Measurements from ENCODE around the gene LIPN. TPM values are rescaled to one million over a fixed set of nuclear protein-coding genes. Genes with fewer than 3 reads are reported as not detected.

The LIPN gene
- total RNA-seq, 3 donors from 2014 or later, result not detected

GRCh38 chr10:88819290-88819689 is 59.5 kb downstream of the LIPN start:
- H3K9me3 ChIP-seq, result no peaks in the 10 kb centered on the region
- TF ChIP-seq POLR2A (IDR thresholded peaks at IDR 0.05) (no peak), CTCF (IDR thresholded peaks at IDR 0.05) (no peak), POLR2AphosphoS5 (IDR thresholded peaks at IDR 0.05) (no peak)
- intact Hi-C loops (cut with DNase I; ENCODE audit: low total_unique reads), result no loop called here
- no peak for DNase-seq (ENCODE audit: low spot score in 2 of 2)
- no peak overlapping the region for H3K4me3 ChIP-seq
- H3K36me3 ChIP-seq, result no peaks in the 10 kb centered on the region
- H3K4me1 ChIP-seq, result no peaks in the 10 kb centered on the region
- no peaks in the 10 kb centered on the region for H3K27me3 ChIP-seq
- no peak overlapping the region for H3K27ac ChIP-seq

GRCh38 chr10:88820748-88821401 is 61.1 kb downstream of the LIPN start:
- TF ChIP-seq CTCF (IDR thresholded peaks at IDR 0.05) (no peak), POLR2AphosphoS5 (IDR thresholded peaks at IDR 0.05) (no peak), POLR2A (IDR thresholded peaks at IDR 0.05) (no peak)

GRCh38 chr10:88826388-88826787 is 66.6 kb downstream of the LIPN start:
- no peak for DNase-seq (ENCODE audit: low spot score in 2 of 2)
- no peaks in the 10 kb centered on the region for H3K9me3 ChIP-seq
- no peak overlapping the region for H3K4me3 ChIP-seq
- intact Hi-C loops (cut with DNase I; ENCODE audit: low total_unique reads), result no loop called here
- no peaks in the 10 kb centered on the region for H3K4me1 ChIP-seq
- no peak for TF ChIP-seq CTCF (IDR thresholded peaks at IDR 0.05)
- TF ChIP-seq POLR2A (IDR thresholded peaks at IDR 0.05), result no peak
- no peak for TF ChIP-seq POLR2AphosphoS5 (IDR thresholded peaks at IDR 0.05)
- H3K27ac ChIP-seq, result no peak overlapping the region
- H3K36me3 ChIP-seq, result no peaks in the 10 kb centered on the region
- H3K27me3 ChIP-seq, result no peaks in the 10 kb centered on the region

More at GRCh38 chr10:88820748-88821401, 61.1 kb downstream of the LIPN start:
- Histone ChIP-seq H3K4me3 (no peak overlapping the region), H3K9me3 (no peaks in the 10 kb centered on the region), H3K4me1 (no peaks in the 10 kb centered on the region), H3K36me3 (no peaks in the 10 kb centered on the region), H3K27ac (no peak overlapping the region), H3K27me3 (no peaks in the 10 kb centered on the region)
- no peak for DNase-seq (ENCODE audit: low spot score in 2 of 2)
- intact Hi-C loops (cut with DNase I; ENCODE audit: low total_unique reads), result no loop called here

- Histone ChIP-seq H3K4me3 (no peak overlapping the region), H3K27me3 (no peaks in the 10 kb centered on the region), H3K27ac (no peak overlapping the region), H3K4me1 (no peaks in the 10 kb centered on the region), H3K9me3 (no peaks in the 10 kb centered on the region), H3K36me3 (no peaks in the 10 kb centered on the region)
- TF ChIP-seq POLR2A (IDR thresholded peaks at IDR 0.05), result no peak
- DNase-seq (ENCODE audit: low spot score in 2 of 2), result no peak
- intact Hi-C loops (cut with DNase I; ENCODE audit: low total_unique reads), result no loop called here
Measured at GRCh38 chr10:88827671-88828070, 67.9 kb downstream of the LIPN start.

- TF ChIP-seq POLR2AphosphoS5 (IDR thresholded peaks at IDR 0.05) (no peak), POLR2A (IDR thresholded peaks at IDR 0.05) (no peak), CTCF (IDR thresholded peaks at IDR 0.05) (no peak)
- Histone ChIP-seq H3K36me3 (no peaks in the 10 kb centered on the region), H3K27ac (no peak overlapping the region), H3K27me3 (no peaks in the 10 kb centered on the region), H3K4me3 (no peak overlapping the region), H3K9me3 (no peaks in the 10 kb centered on the region), H3K4me1 (no peaks in the 10 kb centered on the region)
- intact Hi-C loops (cut with DNase I; ENCODE audit: low total_unique reads), result no loop called here
- DNase-seq (ENCODE audit: low spot score in 2 of 2), result no peak
Measured at GRCh38 chr10:88828310-88828709, 68.5 kb downstream of the LIPN start.

Other genes with a start within 250 kb of the LIPN start
- 10 to 100 TPM; 27.9 to 32.1 (median 29.1) TPM for gene RNLS, start 176.7 kb upstream of the LIPN start, total RNA-seq
- 1 to 10 TPM in 1 of 3 donors, under 1 TPM in 2; 0.32 to 2.5 (median 0.33) TPM for gene LIPJ, start 173.3 kb upstream of the LIPN start, total RNA-seq
- not detected for gene LIPF, start 95.6 kb upstream of the LIPN start, total RNA-seq
- 1 to 10 TPM in 1 of 3 donors, under 1 TPM in 1, not detected in 1; 0.66 to 3.2 TPM for gene LIPK, start 53.8 kb upstream of the LIPN start, total RNA-seq
- gene LIPM, start 42.7 kb downstream of the LIPN start, total RNA-seq, result not detected
- 1 to 10 TPM in 1 of 3 donors, under 1 TPM in 1, not detected in 1; 0.59 to 1.6 TPM for gene ANKRD22, start 91.8 kb downstream of the LIPN start, total RNA-seq
- gene STAMBPL1, start 120.2 kb downstream of the LIPN start, total RNA-seq, result 10 to 100 TPM; 17.1 to 21.0 (median 17.9) TPM
- gene ACTA2, start 192.8 kb downstream of the LIPN start, total RNA-seq, result 1,000 to 10,000 TPM in 2 of 3 donors, 10 to 100 TPM in 1; 87.9 to 1,054 (median 1,036) TPM
- 10 to 100 TPM; 26.9 to 51.5 (median 47.3) TPM for gene FAS, start 230.8 kb downstream of the LIPN start, total RNA-seq

All from breast epithelium (tissue), 4 donors.